H1 (cell line): ENCODE measurements around the gene HSD17B2.

Experiments
- EGR1 ChIP-seq: IDR thresholded peaks from 2 replicates; pipeline ENCODE4 v1.6.1; 2011; ENCODE audit warnings: low read depth, low read length, borderline replicate concordance
- POLR2A ChIP-seq, 2 experiments: IDR thresholded peaks; 1 replicate in 1 of 2; 2 replicates in 1 of 2; pipeline ENCODE4 v1.6.1; 2011; ENCODE audit warnings: low read depth in 2 of 2, low read length in 2 of 2, mild to moderate bottlenecking in 2 of 2; ENCODE audit errors: control extremely low read depth in 1 of 2

DNA sequence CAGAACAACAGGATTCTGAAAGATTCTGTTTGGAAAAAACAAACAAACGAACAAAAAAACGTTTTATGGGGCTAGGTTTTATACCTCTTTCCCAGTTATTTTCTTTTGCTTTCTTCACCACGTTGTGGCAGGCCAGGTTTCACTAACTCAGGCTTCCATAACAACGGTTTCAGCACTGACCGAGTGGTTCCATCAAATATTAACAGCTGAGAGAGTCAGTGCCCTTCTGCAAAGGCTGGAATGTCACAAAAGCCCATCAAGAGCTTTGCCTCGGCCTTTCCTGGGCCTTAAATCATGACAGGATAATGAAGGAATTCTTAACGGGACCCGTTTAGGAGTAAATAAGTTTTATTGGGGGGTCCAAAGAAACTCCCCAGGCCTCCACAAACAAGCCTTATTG lies 100.8 kb downstream of the HSD17B2 start:
- no peak for TF ChIP-seq EGR1
- no peak for TF ChIP-seq POLR2A (IDR thresholded peaks at IDR 0.05; ENCODE audit: control extremely low read depth in 1 of 2, low read depth in 2 of 2, low read length in 2 of 2)
